Lower leg skin (tissue), 3 donors: ENCODE measurements around the gene UTP18.

Source experiments
- POLR2A ChIP-seq, 2 donors: fragments of 450-650 bp; IDR thresholded peaks; one replicate each; pipeline ENCODE4 v1.6.1; 2016 to 2017; ENCODE audit warnings: antibody characterized with exemption in 2 of 2, mild to moderate bottlenecking in 1 of 2, moderate library complexity in 1 of 2
- TF ChIP-seq, protein P1 (sequence below), 3 donors: fragments of 450-650 bp; IDR thresholded peaks; one replicate each; pipeline ENCODE4 v1.5.1; 2016; ENCODE audit warnings: antibody characterized with exemption in 3 of 3, mild to moderate bottlenecking in 3 of 3, moderate library complexity in 2 of 3

DNA sequence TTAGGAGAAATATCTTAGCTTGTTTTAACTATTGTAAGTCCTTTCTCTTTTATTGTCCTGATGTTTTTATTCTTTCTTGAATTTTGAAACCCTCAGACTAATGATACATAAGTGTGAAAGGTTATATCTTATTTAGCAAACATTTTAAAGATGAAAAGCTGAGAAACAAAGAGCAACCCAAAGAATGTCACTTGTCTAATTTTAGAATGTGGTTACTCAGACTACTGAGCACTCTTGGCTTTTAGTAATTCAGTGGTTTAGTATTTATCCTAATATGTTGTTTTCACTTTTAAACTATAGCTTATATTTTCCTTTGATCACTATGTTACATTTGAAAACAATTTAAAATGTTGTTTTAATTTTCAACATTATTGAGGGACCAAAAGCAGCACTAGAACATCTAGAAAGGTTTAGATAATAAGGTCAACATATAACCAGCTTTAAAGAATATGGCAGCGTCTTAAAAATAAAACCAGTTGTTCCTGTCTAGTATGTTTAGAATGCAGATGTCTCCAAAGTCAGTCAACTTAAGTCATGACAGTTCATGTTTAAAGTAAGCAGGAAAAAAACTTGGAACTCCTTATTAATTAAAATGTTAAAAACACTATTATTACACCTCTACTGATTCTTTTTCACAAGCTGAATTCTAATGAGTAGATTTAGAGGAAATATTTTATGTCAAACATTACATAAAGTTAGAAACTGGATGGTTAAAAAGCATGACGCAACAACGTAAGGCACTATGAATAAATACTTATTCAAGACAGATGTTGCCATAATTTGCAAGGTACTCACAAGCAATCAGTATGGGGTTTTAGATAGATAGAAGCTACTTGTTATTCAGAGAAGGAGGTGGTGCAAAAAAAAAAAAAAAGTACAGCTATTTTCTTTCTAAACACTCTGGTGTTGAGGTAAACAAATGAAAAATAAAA is 2.9 kb upstream of the UTP18 start:
- TF ChIP-seq, protein P1, sequence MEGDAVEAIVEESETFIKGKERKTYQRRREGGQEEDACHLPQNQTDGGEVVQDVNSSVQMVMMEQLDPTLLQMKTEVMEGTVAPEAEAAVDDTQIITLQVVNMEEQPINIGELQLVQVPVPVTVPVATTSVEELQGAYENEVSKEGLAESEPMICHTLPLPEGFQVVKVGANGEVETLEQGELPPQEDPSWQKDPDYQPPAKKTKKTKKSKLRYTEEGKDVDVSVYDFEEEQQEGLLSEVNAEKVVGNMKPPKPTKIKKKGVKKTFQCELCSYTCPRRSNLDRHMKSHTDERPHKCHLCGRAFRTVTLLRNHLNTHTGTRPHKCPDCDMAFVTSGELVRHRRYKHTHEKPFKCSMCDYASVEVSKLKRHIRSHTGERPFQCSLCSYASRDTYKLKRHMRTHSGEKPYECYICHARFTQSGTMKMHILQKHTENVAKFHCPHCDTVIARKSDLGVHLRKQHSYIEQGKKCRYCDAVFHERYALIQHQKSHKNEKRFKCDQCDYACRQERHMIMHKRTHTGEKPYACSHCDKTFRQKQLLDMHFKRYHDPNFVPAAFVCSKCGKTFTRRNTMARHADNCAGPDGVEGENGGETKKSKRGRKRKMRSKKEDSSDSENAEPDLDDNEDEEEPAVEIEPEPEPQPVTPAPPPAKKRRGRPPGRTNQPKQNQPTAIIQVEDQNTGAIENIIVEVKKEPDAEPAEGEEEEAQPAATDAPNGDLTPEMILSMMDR (IDR thresholded peaks at IDR 0.05) = no peak
- no peak for TF ChIP-seq POLR2A (IDR thresholded peaks at IDR 0.05)
